ENCODE data around the gene TDRD7.

Gene TDRD7

DNA sequence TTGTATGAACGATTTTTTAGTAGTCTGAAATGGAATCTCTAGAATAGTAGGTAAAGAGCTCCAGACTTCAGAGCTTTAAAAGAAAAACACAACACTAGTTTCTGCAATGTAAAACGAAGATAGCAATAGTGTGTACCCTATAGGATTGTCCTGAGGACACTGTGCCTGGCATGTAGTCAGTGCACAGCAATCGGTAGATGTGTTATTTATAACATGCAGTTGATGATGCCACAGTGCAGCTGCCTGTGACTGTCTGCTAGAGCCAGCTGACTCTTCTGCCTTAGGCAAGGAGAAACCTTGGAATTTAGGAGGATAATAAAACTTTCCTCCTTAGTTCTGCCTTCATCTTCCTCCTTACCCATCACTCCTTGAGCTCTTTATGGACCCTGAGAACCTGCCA lies 61.8 kb downstream of the TDRD7 start:
- peaks cover 0 to 31% (median 4%) of the 10 kb centered on the region in 3 donors for H3K36me3 ChIP-seq
- intact Hi-C loops (cut with DNase I; ENCODE audit: low total_unique reads): no loop called here
- DNase-seq: no peak

DNA sequence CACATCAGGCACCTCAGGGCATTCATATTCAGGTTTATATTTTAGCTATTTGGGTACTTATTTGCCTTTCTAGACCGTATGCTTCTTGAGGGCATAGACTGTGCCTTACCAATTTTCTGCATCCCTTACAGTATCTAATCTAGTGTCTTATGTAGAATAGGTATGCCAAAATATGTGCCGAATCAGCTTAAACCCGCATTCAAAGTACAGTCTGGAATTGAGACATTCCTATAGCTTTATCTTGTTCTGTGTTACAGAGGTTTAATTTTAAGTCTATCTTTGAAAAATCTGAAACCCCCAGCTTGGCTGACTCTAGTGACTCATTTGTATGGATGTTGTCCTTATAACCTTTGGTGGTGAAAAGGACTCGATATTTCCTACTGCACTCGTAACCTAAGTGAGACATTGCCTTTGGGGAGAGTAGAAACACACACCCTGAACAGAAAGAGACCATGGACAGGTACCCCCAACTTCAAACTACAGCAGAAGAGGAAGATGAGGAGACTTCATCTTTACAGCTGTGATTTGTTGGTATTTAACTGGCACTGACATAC lies 62.6 kb downstream of the TDRD7 start:
- H3K27ac ChIP-seq: no peak overlapping the region
- intact Hi-C loops (cut with DNase I; ENCODE audit: low total_unique reads): no loop called here
- peaks cover 0 to 13% (median 3%) of the 10 kb centered on the region in 4 donors for H3K4me1 ChIP-seq
- no peaks in the 10 kb centered on the region for H3K27me3 ChIP-seq
- no peak overlapping the region for H3K4me3 ChIP-seq
- H3K36me3 ChIP-seq: peaks cover 0 to 31% (median 4%) of the 10 kb centered on the region in 3 donors
- H3K9me3 ChIP-seq: no peaks in the 10 kb centered on the region
- no peak for DNase-seq
- TF ChIP-seq, protein P1, sequence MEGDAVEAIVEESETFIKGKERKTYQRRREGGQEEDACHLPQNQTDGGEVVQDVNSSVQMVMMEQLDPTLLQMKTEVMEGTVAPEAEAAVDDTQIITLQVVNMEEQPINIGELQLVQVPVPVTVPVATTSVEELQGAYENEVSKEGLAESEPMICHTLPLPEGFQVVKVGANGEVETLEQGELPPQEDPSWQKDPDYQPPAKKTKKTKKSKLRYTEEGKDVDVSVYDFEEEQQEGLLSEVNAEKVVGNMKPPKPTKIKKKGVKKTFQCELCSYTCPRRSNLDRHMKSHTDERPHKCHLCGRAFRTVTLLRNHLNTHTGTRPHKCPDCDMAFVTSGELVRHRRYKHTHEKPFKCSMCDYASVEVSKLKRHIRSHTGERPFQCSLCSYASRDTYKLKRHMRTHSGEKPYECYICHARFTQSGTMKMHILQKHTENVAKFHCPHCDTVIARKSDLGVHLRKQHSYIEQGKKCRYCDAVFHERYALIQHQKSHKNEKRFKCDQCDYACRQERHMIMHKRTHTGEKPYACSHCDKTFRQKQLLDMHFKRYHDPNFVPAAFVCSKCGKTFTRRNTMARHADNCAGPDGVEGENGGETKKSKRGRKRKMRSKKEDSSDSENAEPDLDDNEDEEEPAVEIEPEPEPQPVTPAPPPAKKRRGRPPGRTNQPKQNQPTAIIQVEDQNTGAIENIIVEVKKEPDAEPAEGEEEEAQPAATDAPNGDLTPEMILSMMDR (IDR thresholded peaks at IDR 0.05): no peak

More for the DNA sequence above, 61.8 kb downstream of the TDRD7 start:
- H3K27me3 ChIP-seq: no peaks in the 10 kb centered on the region
- no peak overlapping the region for H3K27ac ChIP-seq
- TF ChIP-seq, protein P1 (IDR thresholded peaks at IDR 0.05): no peak
- no peaks in the 10 kb centered on the region for H3K9me3 ChIP-seq
- peaks cover 0 to 15% (median 10%) of the 10 kb centered on the region in 4 donors for H3K4me1 ChIP-seq
- H3K4me3 ChIP-seq: no peak overlapping the region

DNA sequence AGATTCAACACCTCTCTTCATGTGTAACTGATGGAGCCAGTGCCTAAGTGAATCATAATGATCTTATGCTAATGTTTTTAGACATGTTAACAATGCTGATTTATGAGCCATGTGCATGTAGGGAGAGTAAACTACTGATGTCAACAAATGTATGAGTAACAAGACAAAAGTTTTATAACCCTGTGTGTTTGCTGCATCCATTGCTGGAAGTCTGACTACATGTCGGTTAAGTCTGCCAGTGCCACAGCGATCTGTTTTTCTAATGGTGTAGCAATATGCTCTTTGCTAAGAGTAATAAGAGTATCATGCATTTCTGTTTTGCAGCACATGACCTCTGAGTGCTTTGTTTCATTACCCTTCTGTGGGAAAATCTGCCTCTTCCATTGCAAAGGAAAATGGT lies 63.2 kb downstream of the TDRD7 start:
- TF ChIP-seq, protein P1 (IDR thresholded peaks at IDR 0.05): no peak
- Histone ChIP-seq H3K27me3 (no peaks in the 10 kb centered on the region), H3K9me3 (no peaks in the 10 kb centered on the region), H3K27ac (no peak overlapping the region), H3K4me1 (peaks cover 0 to 13% (median 3%) of the 10 kb centered on the region in 4 donors), H3K36me3 (peaks cover 0 to 37% (median 4%) of the 10 kb centered on the region in 3 donors), H3K4me3 (no peak overlapping the region)
- no peak for DNase-seq
- intact Hi-C loops (cut with DNase I; ENCODE audit: low total_unique reads): no loop called here

DNA sequence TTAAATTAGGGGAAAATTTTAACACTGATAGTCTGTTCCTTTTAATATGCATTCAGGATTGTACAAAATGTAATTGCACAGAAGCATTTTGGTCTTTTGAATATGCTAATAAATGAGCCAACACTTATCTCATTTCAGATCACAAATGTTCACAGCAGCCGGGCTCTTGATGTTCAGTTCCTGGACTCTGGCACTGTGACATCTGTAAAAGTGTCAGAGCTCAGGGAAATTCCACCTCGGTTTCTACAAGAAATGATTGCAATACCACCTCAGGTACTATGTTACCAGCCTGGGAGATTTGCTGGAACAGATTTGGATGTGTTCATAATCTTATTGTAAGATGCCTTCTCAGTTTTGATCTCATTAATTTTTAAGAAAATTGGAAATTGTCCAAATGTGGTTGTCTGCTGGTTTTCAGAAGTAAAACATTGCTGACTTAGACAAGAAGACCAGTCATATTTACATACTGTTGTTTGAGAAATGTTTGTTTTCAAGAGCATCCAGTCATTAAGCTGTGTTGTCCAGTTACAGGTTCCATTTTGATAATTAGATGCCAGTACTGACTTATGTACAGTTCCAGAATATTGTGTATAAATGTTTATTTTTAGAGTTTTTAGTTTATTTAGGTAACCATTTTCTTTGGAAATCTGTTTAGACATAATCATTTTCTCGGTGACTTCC lies 66.5 kb downstream of the TDRD7 start:
- TF ChIP-seq, protein P1 (IDR thresholded peaks at IDR 0.05): no peak
- no peak for DNase-seq
- Histone ChIP-seq H3K27me3 (no peaks in the 10 kb centered on the region), H3K36me3 (peaks cover 0 to 42% (median 12%) of the 10 kb centered on the region in 3 donors), H3K4me3 (no peak overlapping the region), H3K9me3 (no peaks in the 10 kb centered on the region), H3K4me1 (peaks cover 0 to 15% (median 3%) of the 10 kb centered on the region in 4 donors), H3K27ac (no peak overlapping the region)
- intact Hi-C loops (cut with DNase I; ENCODE audit: low total_unique reads): no loop called here

DNA sequence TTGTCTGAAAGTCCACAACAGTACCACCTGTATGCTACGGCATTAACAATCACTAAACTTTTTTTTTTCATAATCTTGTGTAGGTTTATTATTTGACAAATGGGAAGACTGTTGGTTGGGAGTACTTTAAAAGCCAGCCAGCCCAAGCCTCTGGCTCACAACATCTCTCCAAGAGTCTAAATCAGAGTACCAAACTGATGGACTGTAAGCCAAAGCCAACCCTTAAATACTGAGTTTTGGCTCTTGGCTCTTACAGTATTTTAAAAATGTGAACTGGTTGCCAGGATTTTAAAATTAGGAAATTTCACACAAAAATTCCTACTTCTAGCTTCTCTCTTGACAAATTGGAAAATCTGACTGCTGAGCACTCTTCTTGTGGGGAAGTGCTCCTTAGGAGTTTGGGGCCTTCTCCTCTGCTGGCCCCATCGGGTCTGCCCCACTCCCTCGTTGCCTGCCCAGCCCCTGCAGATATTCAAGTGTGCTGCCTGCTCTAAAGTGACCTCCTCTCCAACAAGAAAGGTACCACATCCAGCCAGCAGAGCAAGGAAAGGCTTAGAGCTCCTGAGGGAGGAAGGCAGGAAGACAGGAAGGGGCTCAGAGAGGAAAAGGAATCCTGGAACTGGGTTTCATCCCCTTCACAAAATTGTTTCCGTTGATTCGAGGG lies 67.7 kb downstream of the TDRD7 start:
- H3K27me3 ChIP-seq: no peaks in the 10 kb centered on the region
- peaks cover 0 to 15% (median 3%) of the 10 kb centered on the region in 4 donors for H3K4me1 ChIP-seq
- peaks cover 0 to 31% (median 12%) of the 10 kb centered on the region in 3 donors for H3K36me3 ChIP-seq
- no peaks in the 10 kb centered on the region for H3K9me3 ChIP-seq
- intact Hi-C loops (cut with DNase I; ENCODE audit: low total_unique reads): no loop called here
- DNase-seq: no peak
- TF ChIP-seq, protein P1 (IDR thresholded peaks at IDR 0.05): no peak
- H3K4me3 ChIP-seq: no peak overlapping the region
- peak overlapping the region; percentile 59 to 73 for H3K27ac ChIP-seq
